ENCODE data around the gene IDI1.
"Not testable (repeated sequence)": the region's sequence is repeated elsewhere in the genome, so short reads cannot be mapped to it uniquely, and the experiment has no call there.

- not testable (repeated sequence) for TF ChIP-seq POLR2A (IDR thresholded peaks at IDR 0.05)
- TF ChIP-seq, protein P1, sequence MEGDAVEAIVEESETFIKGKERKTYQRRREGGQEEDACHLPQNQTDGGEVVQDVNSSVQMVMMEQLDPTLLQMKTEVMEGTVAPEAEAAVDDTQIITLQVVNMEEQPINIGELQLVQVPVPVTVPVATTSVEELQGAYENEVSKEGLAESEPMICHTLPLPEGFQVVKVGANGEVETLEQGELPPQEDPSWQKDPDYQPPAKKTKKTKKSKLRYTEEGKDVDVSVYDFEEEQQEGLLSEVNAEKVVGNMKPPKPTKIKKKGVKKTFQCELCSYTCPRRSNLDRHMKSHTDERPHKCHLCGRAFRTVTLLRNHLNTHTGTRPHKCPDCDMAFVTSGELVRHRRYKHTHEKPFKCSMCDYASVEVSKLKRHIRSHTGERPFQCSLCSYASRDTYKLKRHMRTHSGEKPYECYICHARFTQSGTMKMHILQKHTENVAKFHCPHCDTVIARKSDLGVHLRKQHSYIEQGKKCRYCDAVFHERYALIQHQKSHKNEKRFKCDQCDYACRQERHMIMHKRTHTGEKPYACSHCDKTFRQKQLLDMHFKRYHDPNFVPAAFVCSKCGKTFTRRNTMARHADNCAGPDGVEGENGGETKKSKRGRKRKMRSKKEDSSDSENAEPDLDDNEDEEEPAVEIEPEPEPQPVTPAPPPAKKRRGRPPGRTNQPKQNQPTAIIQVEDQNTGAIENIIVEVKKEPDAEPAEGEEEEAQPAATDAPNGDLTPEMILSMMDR (IDR thresholded peaks at IDR 0.05 in 8 of 11, conservative IDR thresholded peaks at IDR 0.05 in 3 of 11) = not testable (repeated sequence)
Observed at GRCh38 chr10:1038769-1039168, 10.2 kb downstream of the IDI1 start.
